BLaER1 (cell line): ENCODE data around the gene HS6ST3.

ENCODE experiments used
- H3K27ac ChIP-seq: shearing (Covaris generic); formaldehyde crosslinking; 2 replicates; pipeline ENCODE4 v1.8.1; 2022
- H3K27me3 ChIP-seq: shearing (Covaris generic); formaldehyde crosslinking; 2 replicates; pipeline ENCODE4 v1.8.1; 2022
- H3K36me3 ChIP-seq: shearing (Covaris generic); formaldehyde crosslinking; 2 replicates; pipeline ENCODE4 v1.8.1; 2022
- H3K4me1 ChIP-seq: shearing (Covaris generic); formaldehyde crosslinking; 2 replicates; pipeline ENCODE4 v1.8.1; 2022
- H3K4me2 ChIP-seq: shearing (Covaris generic); formaldehyde crosslinking; 2 replicates; pipeline ENCODE4 v1.8.1; 2022
- H3K4me3 ChIP-seq: shearing (Covaris generic); formaldehyde crosslinking; 2 replicates; pipeline ENCODE4 v1.8.1; 2022
- H3K9ac ChIP-seq: shearing (Covaris generic); formaldehyde crosslinking; 2 replicates; pipeline ENCODE4 v1.8.1; 2022
- H3K9me3 ChIP-seq: shearing (Covaris generic); formaldehyde crosslinking; 2 replicates; pipeline ENCODE4 v1.8.1; 2022
- H4K20me1 ChIP-seq: shearing (Covaris generic); formaldehyde crosslinking; 2 replicates; pipeline ENCODE4 v1.8.1; 2022
- Cebpa-rat ChIP-seq: shearing (Covaris generic); IDR thresholded peaks from 2 replicates; pipeline ENCODE4 v1.8.1; 2022

HS6ST3 gene

GRCh38 chr13:96621634-96622183 lies 531.8 kb downstream of the HS6ST3 start:
- no peak overlapping the region for H3K27ac ChIP-seq
- H3K4me1 ChIP-seq, result no peaks in the 10 kb centered on the region
- no peak overlapping the region for H3K4me3 ChIP-seq
- H3K9me3 ChIP-seq, result no peaks in the 10 kb centered on the region
- H3K4me2 ChIP-seq, result no peak overlapping the region
- no peaks in the 10 kb centered on the region for H3K27me3 ChIP-seq
- H3K9ac ChIP-seq, result no peak overlapping the region
- no peak for TF ChIP-seq Cebpa-rat
- no peaks in the 10 kb centered on the region for H3K36me3 ChIP-seq
- no peaks in the 10 kb centered on the region for H4K20me1 ChIP-seq

- no peak overlapping the region for H3K4me2 ChIP-seq
- H3K4me3 ChIP-seq, result no peak overlapping the region
- H4K20me1 ChIP-seq, result no peaks in the 10 kb centered on the region
- H3K4me1 ChIP-seq, result no peaks in the 10 kb centered on the region
- no peak for TF ChIP-seq Cebpa-rat
- no peaks in the 10 kb centered on the region for H3K9me3 ChIP-seq
- H3K9ac ChIP-seq, result no peak overlapping the region
- H3K36me3 ChIP-seq, result no peaks in the 10 kb centered on the region
- no peak overlapping the region for H3K27ac ChIP-seq
- no peaks in the 10 kb centered on the region for H3K27me3 ChIP-seq
These were observed 539.4 kb downstream of the HS6ST3 start for GRCh38 chr13:96629331-96629730.

- no peaks in the 10 kb centered on the region for H3K9me3 ChIP-seq
- H3K36me3 ChIP-seq, result no peaks in the 10 kb centered on the region
- no peaks in the 10 kb centered on the region for H4K20me1 ChIP-seq
- TF ChIP-seq Cebpa-rat, result no peak
- no peak overlapping the region for H3K4me3 ChIP-seq
- no peak overlapping the region for H3K27ac ChIP-seq
- no peak overlapping the region for H3K4me2 ChIP-seq
- no peaks in the 10 kb centered on the region for H3K4me1 ChIP-seq
- H3K9ac ChIP-seq, result no peak overlapping the region
- no peaks in the 10 kb centered on the region for H3K27me3 ChIP-seq
These were observed 542.8 kb downstream of the HS6ST3 start for GRCh38 chr13:96632536-96633320.

GRCh38 chr13:96636001-96636709 lies 546.2 kb downstream of the HS6ST3 start:
- Histone ChIP-seq H3K4me3 (no peak overlapping the region), H3K9me3 (peaks cover 10% of the 10 kb centered on the region; the same call in 1 of the 2 replicates), H3K4me1 (no peaks in the 10 kb centered on the region), H3K36me3 (no peaks in the 10 kb centered on the region), H3K27me3 (no peaks in the 10 kb centered on the region), H3K9ac (no peak overlapping the region), H3K27ac (no peak overlapping the region), H4K20me1 (no peaks in the 10 kb centered on the region), H3K4me2 (no peak overlapping the region)
- no peak for TF ChIP-seq Cebpa-rat

GRCh38 chr13:96637039-96637438 lies 547.1 kb downstream of the HS6ST3 start:
- H3K27me3 ChIP-seq, result no peaks in the 10 kb centered on the region

GRCh38 chr13:96646101-96646500 lies 556.2 kb downstream of the HS6ST3 start:
- Histone ChIP-seq H3K27me3 (no peaks in the 10 kb centered on the region), H3K4me1 (no peaks in the 10 kb centered on the region), H3K9me3 (peaks cover 12% of the 10 kb centered on the region; the same call in 1 of the 2 replicates), H3K9ac (no peak overlapping the region), H3K4me3 (no peak overlapping the region), H3K4me2 (no peak overlapping the region), H3K27ac (no peak overlapping the region), H4K20me1 (no peaks in the 10 kb centered on the region), H3K36me3 (no peaks in the 10 kb centered on the region)
- no peak for TF ChIP-seq Cebpa-rat

More at GRCh38 chr13:96637039-96637438, 547.1 kb downstream of the HS6ST3 start:
- no peak overlapping the region for H3K27ac ChIP-seq
- H3K9me3 ChIP-seq, result peaks cover 10% of the 10 kb centered on the region; the same call in 1 of the 2 replicates
- no peak for TF ChIP-seq Cebpa-rat
- no peak overlapping the region for H3K9ac ChIP-seq
- H4K20me1 ChIP-seq, result no peaks in the 10 kb centered on the region
- H3K4me2 ChIP-seq, result no peak overlapping the region
- no peaks in the 10 kb centered on the region for H3K4me1 ChIP-seq
- no peaks in the 10 kb centered on the region for H3K36me3 ChIP-seq
- no peak overlapping the region for H3K4me3 ChIP-seq

- Histone ChIP-seq H3K27me3 (no peaks in the 10 kb centered on the region), H3K4me2 (no peak overlapping the region), H4K20me1 (no peaks in the 10 kb centered on the region), H3K4me3 (no peak overlapping the region), H3K9ac (no peak overlapping the region), H3K9me3 (peaks cover 12% of the 10 kb centered on the region; the same call in 1 of the 2 replicates), H3K36me3 (no peaks in the 10 kb centered on the region), H3K4me1 (no peaks in the 10 kb centered on the region), H3K27ac (no peak overlapping the region)
- TF ChIP-seq Cebpa-rat, result no peak
These were observed 556.8 kb downstream of the HS6ST3 start for GRCh38 chr13:96646515-96647211.

GRCh38 chr13:96650301-96650886 lies 560.5 kb downstream of the HS6ST3 start:
- Histone ChIP-seq H3K36me3 (no peaks in the 10 kb centered on the region), H3K9ac (no peak overlapping the region), H3K27me3 (no peaks in the 10 kb centered on the region), H3K4me3 (no peak overlapping the region), H3K27ac (no peak overlapping the region), H4K20me1 (no peaks in the 10 kb centered on the region), H3K4me1 (no peaks in the 10 kb centered on the region), H3K9me3 (peaks cover 7% of the 10 kb centered on the region; the same call in 1 of the 2 replicates), H3K4me2 (no peak overlapping the region)
- TF ChIP-seq Cebpa-rat, result no peak

GRCh38 chr13:96651598-96651997 lies 561.7 kb downstream of the HS6ST3 start:
- no peak for TF ChIP-seq Cebpa-rat
- H3K4me2 ChIP-seq, result no peak overlapping the region
- H3K9me3 ChIP-seq, result peaks cover 2% of the 10 kb centered on the region; the same call in 1 of the 2 replicates
- no peaks in the 10 kb centered on the region for H3K27me3 ChIP-seq
- no peak overlapping the region for H3K4me3 ChIP-seq
- H3K4me1 ChIP-seq, result no peaks in the 10 kb centered on the region
- no peak overlapping the region for H3K27ac ChIP-seq
- no peaks in the 10 kb centered on the region for H3K36me3 ChIP-seq
- no peak overlapping the region for H3K9ac ChIP-seq
- no peaks in the 10 kb centered on the region for H4K20me1 ChIP-seq
